Activated T-cell treated with anti-CD3 and anti-CD28 coated beads for 1 hour (primary cell): ENCODE measurements around the gene ERBB2.
"Not testable (repeated sequence)": the region's sequence is repeated elsewhere in the genome, so short reads cannot be mapped to it uniquely, and the experiment has no call there.

Experiments used
- DNase-seq: peaks from one replicate; pipeline ENCODE4 v3.0.0-alpha.2; 2020; ENCODE audit warnings: low read depth

ERBB2 gene

GRCh38 chr17:39703913-39704312 lies 4.0 kb downstream of the ERBB2 start:
- no peak for DNase-seq

- DNase-seq: no peak
Measured at GRCh38 chr17:39704821-39705551, 5.1 kb downstream of the ERBB2 start.

GRCh38 chr17:39705786-39706348 lies 6.0 kb downstream of the ERBB2 start:
- DNase-seq: no peak

GRCh38 chr17:39706383-39706782 lies 6.5 kb downstream of the ERBB2 start:
- DNase-seq: no peak

GRCh38 chr17:39706921-39707337 lies 7.1 kb downstream of the ERBB2 start:
- no peak for DNase-seq

- no peak for DNase-seq
Measured at GRCh38 chr17:39709319-39709997, 9.6 kb downstream of the ERBB2 start.

- DNase-seq: no peak
Measured at GRCh38 chr17:39709998-39710964, 10.4 kb downstream of the ERBB2 start.

GRCh38 chr17:39711071-39711470 lies 11.2 kb downstream of the ERBB2 start:
- not testable (repeated sequence) for DNase-seq

- DNase-seq: no peak
Measured at GRCh38 chr17:39711851-39712250, 12.0 kb downstream of the ERBB2 start.

GRCh38 chr17:39714234-39714633 lies 14.4 kb downstream of the ERBB2 start:
- no peak for DNase-seq

- no peak for DNase-seq
Measured at GRCh38 chr17:39715375-39716072, 15.7 kb downstream of the ERBB2 start.

GRCh38 chr17:39716073-39716818 lies 16.4 kb downstream of the ERBB2 start:
- DNase-seq: no peak

- no peak for DNase-seq
Measured at GRCh38 chr17:39716879-39717536, 17.1 kb downstream of the ERBB2 start.

GRCh38 chr17:39717660-39718059 lies 17.8 kb downstream of the ERBB2 start:
- no peak for DNase-seq

GRCh38 chr17:39719563-39720355 lies 19.9 kb downstream of the ERBB2 start:
- DNase-seq: no peak

GRCh38 chr17:39722104-39722503 lies 22.2 kb downstream of the ERBB2 start:
- DNase-seq: no peak

- no peak for DNase-seq
Measured at GRCh38 chr17:39722965-39723848, 23.3 kb downstream of the ERBB2 start.

GRCh38 chr17:39724731-39725130 lies 24.9 kb downstream of the ERBB2 start:
- DNase-seq: no peak
